Measurements from ENCODE around the gene RASGEF1B. TPM values are rescaled to one million over a fixed set of nuclear protein-coding genes. Genes with fewer than 3 reads are reported as not detected.

RASGEF1B gene
- total and polyA plus RNA-seq, 2 donors (not counting 3 experiments of a cell fraction or from before 2014, with no cell fraction given) = not detected

DNA sequence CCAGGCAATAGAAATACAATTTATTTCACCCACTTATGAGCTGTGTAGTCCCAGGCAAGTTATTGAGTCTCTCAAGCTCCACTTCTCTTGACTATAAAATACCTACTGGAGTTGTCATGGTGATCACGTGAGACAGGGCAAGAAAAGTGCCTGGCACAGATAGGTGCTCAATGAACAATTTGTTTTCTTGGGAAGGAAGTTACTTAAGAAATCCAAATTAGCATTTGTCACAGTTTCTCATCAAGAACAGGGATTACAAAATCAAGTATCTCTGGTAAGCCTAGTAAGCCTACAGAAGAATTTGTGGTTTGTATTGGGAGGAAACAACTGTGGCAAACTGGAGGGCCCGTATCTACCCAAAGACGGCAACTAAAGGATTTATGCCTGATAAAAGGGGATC lies 37.5 kb upstream of the RASGEF1B start:
- intact Hi-C loops (cut with micrococcal nuclease) (no loop called here), dilution Hi-C loops (cut with MboI; ENCODE audit: extremely low pct_ligation_motif_present, low sequenced_read_pairs) (no loop called here)
- DNase-seq (ENCODE audit: low read depth, low spot score) = no peak
- no peak overlapping the region for H2AFZ ChIP-seq (ENCODE audit: low read depth, low read length)
- H3K36me3 ChIP-seq (ENCODE audit: control insufficient read depth in 2 of 2, extremely low read depth in 1 of 2, insufficient read depth in 2 of 2, low read length in 2 of 2) = no peaks in the 10 kb centered on the region
- H3K27me3 ChIP-seq (ENCODE audit: control insufficient read depth in 2 of 2, insufficient read depth in 2 of 2, low read length in 2 of 2) = peaks cover 0 to 3% of the 10 kb centered on the region in 2 experiments
- no peaks in the 10 kb centered on the region for H4K20me1 ChIP-seq (replicated peaks; ENCODE audit: control insufficient read depth, extremely low read depth, insufficient read depth, low read length)
- H3K27ac ChIP-seq (ENCODE audit: insufficient read depth, low read depth, low read length) = no peak overlapping the region
- no peaks in the 10 kb centered on the region for H3K79me2 ChIP-seq (ENCODE audit: control insufficient read depth, insufficient read depth, low read length)
- no peak overlapping the region for H3K4me3 ChIP-seq (replicated peaks in 1 of 3; ENCODE audit: insufficient read depth in 1 of 3, low read depth in 1 of 3, low read length in 3 of 3)
- no peaks in the 10 kb centered on the region for H3K9me1 ChIP-seq (replicated peaks; ENCODE audit: control insufficient read depth, extremely low read depth, insufficient read depth, low read length)
- H3K4me1 ChIP-seq (ENCODE audit: control insufficient read depth, extremely low read depth, insufficient read depth, low read length) = no peaks in the 10 kb centered on the region
- FAIRE-seq = no peak
- POLR2A ChIA-PET = no interaction called here
- no peaks in the 10 kb centered on the region for H3K9me3 ChIP-seq (replicated peaks; ENCODE audit: control insufficient read depth, insufficient read depth, low read length)
- BruUV-seq (replicated peaks) = no TSS peak
- no peak for TF ChIP-seq FOS (IDR thresholded peaks at IDR 0.05; ENCODE audit: borderline replicate concordance, insufficient read depth, low read length)
- TF ChIP-seq EZH2 (IDR thresholded peaks at IDR 0.05; ENCODE audit: borderline replicate concordance, low read depth, low read length, severe bottlenecking) = no peak
- no peak for TF ChIP-seq GATA2 (IDR thresholded peaks at IDR 0.05; ENCODE audit: insufficient read depth, insufficient read length, low read depth, low read length)
- TF ChIP-seq POLR2A (IDR thresholded peaks at IDR 0.05; ENCODE audit: low read depth, low read length) = no peak
- TF ChIP-seq POLR2AphosphoS5 (IDR thresholded peaks at IDR 0.05; ENCODE audit: insufficient read depth, low read depth, low read length) = no peak
- TF ChIP-seq JUN (IDR thresholded peaks at IDR 0.05; ENCODE audit: borderline replicate concordance, insufficient read depth, insufficient read length, low read depth) = no peak
- H3K9ac ChIP-seq (replicated peaks; ENCODE audit: extremely low read depth, insufficient read depth, low read length) = no peak overlapping the region
- CTCF ChIA-PET = interaction anchor here (1.3 kb wide), 1 partner anchor 10 kb away, joined by 3 read pairs; no protein-coding TSS in a partner anchor
- H3K4me2 ChIP-seq (ENCODE audit: insufficient read depth, low read length) = no peak overlapping the region

DNA sequence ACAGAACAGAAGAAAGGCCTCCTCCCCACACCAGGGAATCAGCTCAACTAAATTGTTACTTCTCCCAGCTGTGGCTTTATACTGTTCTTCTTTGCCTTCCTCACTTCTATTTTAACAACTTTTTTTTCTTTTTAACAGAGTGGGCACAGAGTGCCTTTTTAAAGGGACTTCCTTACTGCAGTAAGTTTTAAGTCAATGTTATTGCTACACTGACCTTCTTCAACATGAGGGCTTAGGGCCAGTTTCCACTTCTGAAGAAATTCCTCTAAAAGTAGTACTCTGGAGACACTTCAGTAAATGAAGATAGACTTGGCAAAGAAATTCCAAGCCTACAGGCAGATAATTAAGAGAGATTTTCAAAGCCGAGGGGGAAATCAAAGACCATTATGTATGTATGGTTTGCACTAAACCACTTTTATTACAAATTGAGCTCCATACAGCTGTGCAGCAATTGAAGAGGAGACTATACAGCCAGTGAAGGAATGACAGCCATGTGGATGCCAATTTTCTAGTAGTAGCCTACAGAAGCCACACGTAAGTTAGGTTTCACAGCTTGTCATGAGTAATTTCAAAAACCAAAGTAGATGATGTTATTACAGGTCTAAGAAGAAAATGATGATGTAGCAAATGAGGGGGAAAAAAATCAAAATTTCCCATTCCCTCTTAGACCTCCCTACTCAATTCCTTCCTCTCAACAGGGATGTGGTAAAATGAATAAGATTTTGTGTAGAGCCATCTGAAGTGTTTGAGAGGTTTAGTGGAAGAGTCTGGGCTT lies 36.9 kb upstream of the RASGEF1B start:
- peaks cover 0 to 3% of the 10 kb centered on the region in 2 experiments for H3K27me3 ChIP-seq (ENCODE audit: control insufficient read depth in 2 of 2, insufficient read depth in 2 of 2, low read length in 2 of 2)
- no peak overlapping the region for H3K27ac ChIP-seq (ENCODE audit: insufficient read depth, low read depth, low read length)
- no peak overlapping the region for H2AFZ ChIP-seq (ENCODE audit: low read depth, low read length)
- H3K4me2 ChIP-seq (ENCODE audit: insufficient read depth, low read length) = no peak overlapping the region
- TF ChIP-seq, protein P1, sequence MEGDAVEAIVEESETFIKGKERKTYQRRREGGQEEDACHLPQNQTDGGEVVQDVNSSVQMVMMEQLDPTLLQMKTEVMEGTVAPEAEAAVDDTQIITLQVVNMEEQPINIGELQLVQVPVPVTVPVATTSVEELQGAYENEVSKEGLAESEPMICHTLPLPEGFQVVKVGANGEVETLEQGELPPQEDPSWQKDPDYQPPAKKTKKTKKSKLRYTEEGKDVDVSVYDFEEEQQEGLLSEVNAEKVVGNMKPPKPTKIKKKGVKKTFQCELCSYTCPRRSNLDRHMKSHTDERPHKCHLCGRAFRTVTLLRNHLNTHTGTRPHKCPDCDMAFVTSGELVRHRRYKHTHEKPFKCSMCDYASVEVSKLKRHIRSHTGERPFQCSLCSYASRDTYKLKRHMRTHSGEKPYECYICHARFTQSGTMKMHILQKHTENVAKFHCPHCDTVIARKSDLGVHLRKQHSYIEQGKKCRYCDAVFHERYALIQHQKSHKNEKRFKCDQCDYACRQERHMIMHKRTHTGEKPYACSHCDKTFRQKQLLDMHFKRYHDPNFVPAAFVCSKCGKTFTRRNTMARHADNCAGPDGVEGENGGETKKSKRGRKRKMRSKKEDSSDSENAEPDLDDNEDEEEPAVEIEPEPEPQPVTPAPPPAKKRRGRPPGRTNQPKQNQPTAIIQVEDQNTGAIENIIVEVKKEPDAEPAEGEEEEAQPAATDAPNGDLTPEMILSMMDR (IDR thresholded peaks at IDR 0.05; ENCODE audit: extremely low read depth in 1 of 2, insufficient read depth in 1 of 2, low read depth in 1 of 2, low read length in 2 of 2) = no peak
- no peak for TF ChIP-seq POLR2A (IDR thresholded peaks at IDR 0.05; ENCODE audit: low read depth, low read length)
- TF ChIP-seq FOS (IDR thresholded peaks at IDR 0.05; ENCODE audit: borderline replicate concordance, insufficient read depth, low read length) = no peak
- TF ChIP-seq, protein P2, sequence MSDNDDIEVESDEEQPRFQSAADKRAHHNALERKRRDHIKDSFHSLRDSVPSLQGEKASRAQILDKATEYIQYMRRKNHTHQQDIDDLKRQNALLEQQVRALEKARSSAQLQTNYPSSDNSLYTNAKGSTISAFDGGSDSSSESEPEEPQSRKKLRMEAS (IDR thresholded peaks at IDR 0.05; ENCODE audit: insufficient read depth, insufficient read length) = no peak
- TF ChIP-seq MYC (IDR thresholded peaks at IDR 0.05; ENCODE audit: low read depth, low read length) = no peak
- TF ChIP-seq JUN (IDR thresholded peaks at IDR 0.05; ENCODE audit: borderline replicate concordance, insufficient read depth, insufficient read length, low read depth) = no peak
- TF ChIP-seq POLR2AphosphoS5 (IDR thresholded peaks at IDR 0.05; ENCODE audit: insufficient read depth, low read depth, low read length) = no peak
- no peak for TF ChIP-seq GATA2 (IDR thresholded peaks at IDR 0.05; ENCODE audit: insufficient read depth, insufficient read length, low read depth, low read length)
- TF ChIP-seq EZH2 (IDR thresholded peaks at IDR 0.05; ENCODE audit: borderline replicate concordance, low read depth, low read length, severe bottlenecking) = no peak
- FAIRE-seq (no peak), DNase-seq (ENCODE audit: low read depth, low spot score) (no peak)
- no peaks in the 10 kb centered on the region for H3K9me1 ChIP-seq (replicated peaks; ENCODE audit: control insufficient read depth, extremely low read depth, insufficient read depth, low read length)
- H3K4me3 ChIP-seq (replicated peaks in 1 of 3; ENCODE audit: insufficient read depth in 1 of 3, low read depth in 1 of 3, low read length in 3 of 3) = no peak overlapping the region
- no peak overlapping the region for H3K9ac ChIP-seq (replicated peaks; ENCODE audit: extremely low read depth, insufficient read depth, low read length)
- H3K4me1 ChIP-seq (ENCODE audit: control insufficient read depth, extremely low read depth, insufficient read depth, low read length) = no peaks in the 10 kb centered on the region
- dilution Hi-C loops (cut with MboI; ENCODE audit: extremely low pct_ligation_motif_present, low sequenced_read_pairs) = no loop called here
- no peaks in the 10 kb centered on the region for H3K9me3 ChIP-seq (replicated peaks; ENCODE audit: control insufficient read depth, insufficient read depth, low read length)
- no TSS peak for BruUV-seq (replicated peaks)
- intact Hi-C loops (cut with micrococcal nuclease) = no loop called here
- no peaks in the 10 kb centered on the region for H4K20me1 ChIP-seq (replicated peaks; ENCODE audit: control insufficient read depth, extremely low read depth, insufficient read depth, low read length)
- ChIA-PET POLR2A (no interaction called here), CTCF (interaction anchor here (1.3 kb wide), 1 partner anchor 9 kb away, joined by 3 read pairs; no protein-coding TSS in a partner anchor)
- H3K79me2 ChIP-seq (ENCODE audit: control insufficient read depth, insufficient read depth, low read length) = no peaks in the 10 kb centered on the region
- H3K36me3 ChIP-seq (ENCODE audit: control insufficient read depth in 2 of 2, extremely low read depth in 1 of 2, insufficient read depth in 2 of 2, low read length in 2 of 2) = no peaks in the 10 kb centered on the region

All from endothelial cell of umbilical vein (primary cell).